Pancreas (tissue), 10 donors: ENCODE results near the gene CDC14B. TPM values are rescaled to one million over a fixed set of nuclear protein-coding genes. Genes with fewer than 3 reads are reported as not detected.
A peak's percentile ranks its signal among the peaks of the same experiment; 100 is the strongest.

Experiments
- ATAC-seq, 4 donors: fragments of 200-7000 bp; cut with Tn5 transposase; one replicate each; pipeline versions ENCODE4 v1.8.0 to v1.9.1; 2020; ENCODE audit warnings: mild to moderate bottlenecking in 4 of 4, moderate library complexity in 4 of 4
- DNase-seq, 6 donors: peaks; one replicate each; pipeline ENCODE4 v3.0.0-alpha.2; 2020
- FAIRE-seq: peaks from 2 replicates; lab custom pipeline; 2012; peaks lifted over from hg19 to GRCh38; lab: Jason Lieb, UNC
- H3K27ac ChIP-seq, 4 donors: fragments of 200-600 bp; sonication (generic); 1 replicate in 3 of 4; 2 replicates in 1 of 4; pipeline versions ENCODE4 v1.5.0 to v1.8.0; 2020
- H3K27me3 ChIP-seq, 4 donors: fragments of 200-600 bp; one replicate each; pipeline ENCODE4 v1.8.0; 2021
- H3K36me3 ChIP-seq, 3 donors: fragments of 200-600 bp; sonication (generic) in 1 of 3; one replicate each; pipeline versions ENCODE4 v1.5.0 to v1.8.0; 2020 to 2021
- H3K4me1 ChIP-seq, 3 donors: fragments of 200-600 bp; one replicate each; pipeline ENCODE4 v1.8.0; 2021
- H3K4me3 ChIP-seq, 4 donors: fragments of 200-600 bp; sonication (generic) in 2 of 4; one replicate each; pipeline versions ENCODE4 v1.5.0 to v1.8.0; 2020 to 2021
- H3K9me3 ChIP-seq, 4 donors: fragments of 200-600 bp; one replicate each; pipeline ENCODE4 v1.8.0; 2021
- CTCF ChIP-seq, 4 donors: fragments of 200-600 bp; sonication (generic) in 3 of 4; IDR thresholded peaks; one replicate each; pipeline versions ENCODE4 v1.5.0 to v1.8.0; 2021; ENCODE audit warnings: antibody characterized with exemption in 4 of 4
- WGBS, 2 donors: extraction: QIAGEN DNeasy Blood & Tissue Kit; methylation state at CpG; one replicate each; pipeline ENCODE4 v1.1.7; 2013; 5-methylcytosine and 5-hydroxymethylcytosine counted together
- intact Hi-C, 3 donors: fragments of 100-400 bp; cut with DNase I; formaldehyde crosslinking; loops; one replicate each; pipeline versions ENCODE4 v1.11.1 to v1.14.2; 2022
- polyA plus RNA-seq, 2 donors: library from polyadenylated mRNA; stranded (reverse); fragments of 200-250 nt; gene quantifications; one replicate each; pipeline ENCODE4 v1.2.3, GENCODE V29; 2013
- total RNA-seq, 6 donors: library from RNA; stranded (reverse); fragmentation: NEBNext Ultra II Directional in 4 of 6; extraction: Animal tissue kit (Norgen Biotek cat#: 25700) in 4 of 6; gene quantifications; one replicate each; pipeline versions ENCODE4 v1.2.1 to v1.2.4, GENCODE V29; 2021 to 2023
- donor health status: healthy with polysubstance abuse.
- donor health status: DM: no; HTN: no; CAD: no; lungs with moderate emphysema.
- donor health status: DM: no; HTN: no; CAD: no.
- donor health status: control.
- donor health status: control.
- donor health status: Bipolar disorder and iron deficiency.
- donor health status: DM: yes; HTN: yes; CAD: no.
- donor health status: DM: no; HTN: no; CAD: no.
- donor health status: DM: no; HTN: no; CAD: no.
- donor health status: DM: yes; HTN: yes; CAD: no.

Gene CDC14B
- total and polyA plus RNA-seq, 8 donors, result 4.6 to 19.3 (median 11.4) TPM

DNA sequence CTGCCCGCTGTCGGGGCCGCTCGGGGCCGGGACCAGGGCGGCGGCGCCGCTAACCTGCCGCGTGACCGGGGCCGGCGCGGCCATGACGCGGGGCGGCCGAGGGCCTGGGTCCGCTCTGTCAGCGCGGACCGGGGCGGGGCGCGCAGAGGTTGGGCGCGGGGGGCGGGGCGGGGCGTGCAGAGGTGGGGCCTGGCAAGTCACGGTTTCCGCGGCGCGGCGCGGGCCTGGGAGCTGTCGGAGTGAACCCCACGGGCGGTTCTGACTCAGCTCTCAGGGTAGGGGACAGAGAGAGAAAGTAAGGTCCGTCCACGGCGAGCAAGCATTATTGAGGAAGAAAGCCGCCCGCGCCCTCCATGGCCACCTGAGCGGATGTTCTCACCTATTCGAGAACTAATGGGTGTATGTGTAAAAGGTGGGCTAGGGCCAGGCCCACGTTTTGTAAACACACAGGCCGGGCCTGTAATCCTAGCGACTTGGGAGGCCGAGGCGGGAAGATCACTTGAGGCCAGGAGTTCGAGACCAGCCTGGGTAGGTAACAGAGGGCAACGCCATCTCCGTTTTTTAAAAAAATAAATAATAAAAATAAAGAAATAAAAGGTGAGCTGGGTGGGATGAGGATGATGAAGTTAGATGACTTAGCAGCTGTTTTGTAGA lies 35.7 kb upstream of the CDC14B start, which contains the start of gene PRXL2C:
PRXL2C (minus strand) TSS at position 120 of the 654 bp plus-strand sequence; CDS start at position 84, 36 bp downstream.
- peak within 1 kb of the TSS; percentile 49 to 72 (median 60) for H3K4me3 ChIP-seq
- intact Hi-C loops, result no loop called here
- H3K4me1 ChIP-seq, result peaks cover 0 to 9% (median 7%) of the 10 kb centered on the region in 3 donors
- no peaks in the 10 kb centered on the region for H3K27me3 ChIP-seq
- FAIRE-seq, result no peak
- H3K27ac ChIP-seq, result peak within 1 kb of the TSS; percentile 90 to 95 (median 92)
- peaks cover 0 to 9% (median 0%) of the 10 kb centered on the region in 3 donors for H3K36me3 ChIP-seq
- ATAC-seq, result peak; percentile 80 to 87 (median 87)
- DNase-seq, result peak; percentile 78 to 92 (median 84)
- no peak for TF ChIP-seq CTCF (IDR thresholded peaks at IDR 0.05)
- no peaks in the 10 kb centered on the region for H3K9me3 ChIP-seq
- WGBS, 2 donors, result 2 to 4% methylated on average over 51 to 57 of the region's 57 CpGs

GRCh38 chr9:96654450-96655197 lies 35.0 kb upstream of the CDC14B start:
- FAIRE-seq (no peak), ATAC-seq (peak; percentile 77 to 86 (median 80)), DNase-seq (peak; percentile 70 to 85 (median 78))
- Histone ChIP-seq H3K9me3 (no peaks in the 10 kb centered on the region), H3K27me3 (no peaks in the 10 kb centered on the region), H3K36me3 (peaks cover 0 to 12% (median 0%) of the 10 kb centered on the region in 3 donors), H3K27ac (peak overlapping the region; percentile 90 to 95 (median 92)), H3K4me3 (peak overlapping the region; percentile 49 to 72 (median 60)), H3K4me1 (peaks cover 0 to 9% (median 7%) of the 10 kb centered on the region in 3 donors)
- 0 to 1% methylated on average over 45 to 74 of the region's 74 CpGs for WGBS, 2 donors
- intact Hi-C loops, result no loop called here
- TF ChIP-seq CTCF (IDR thresholded peaks at IDR 0.05), result no peak

DNA sequence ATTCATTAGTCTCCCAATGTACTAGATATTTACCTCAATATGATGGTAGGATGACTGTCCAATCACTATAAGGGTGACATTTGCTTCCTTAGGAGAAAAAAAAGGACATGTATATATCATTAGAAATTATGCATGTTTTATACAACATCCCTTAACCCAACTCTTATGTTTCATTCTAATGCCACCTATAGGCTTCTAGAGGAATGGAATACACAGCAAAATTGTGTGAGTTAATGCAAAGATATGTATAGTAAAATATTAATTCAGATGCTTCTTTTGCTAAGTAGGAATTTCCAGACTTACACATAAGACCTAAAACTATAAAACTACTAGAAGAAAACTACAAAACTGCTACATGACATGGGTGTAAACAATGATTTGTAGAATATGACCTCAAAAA lies 32.0 kb upstream of the CDC14B start:
- no peaks in the 10 kb centered on the region for H3K9me3 ChIP-seq
- FAIRE-seq, result no peak
- peaks cover 0 to 9% (median 7%) of the 10 kb centered on the region in 3 donors for H3K4me1 ChIP-seq
- peaks cover 0 to 12% (median 0%) of the 10 kb centered on the region in 3 donors for H3K36me3 ChIP-seq
- no peak overlapping the region for H3K4me3 ChIP-seq
- H3K27ac ChIP-seq, result no peak overlapping the region
- no peak for DNase-seq
- intact Hi-C loops, result no loop called here
- H3K27me3 ChIP-seq, result no peaks in the 10 kb centered on the region
- TF ChIP-seq CTCF (IDR thresholded peaks at IDR 0.05), result no peak
- no peak for ATAC-seq

DNA sequence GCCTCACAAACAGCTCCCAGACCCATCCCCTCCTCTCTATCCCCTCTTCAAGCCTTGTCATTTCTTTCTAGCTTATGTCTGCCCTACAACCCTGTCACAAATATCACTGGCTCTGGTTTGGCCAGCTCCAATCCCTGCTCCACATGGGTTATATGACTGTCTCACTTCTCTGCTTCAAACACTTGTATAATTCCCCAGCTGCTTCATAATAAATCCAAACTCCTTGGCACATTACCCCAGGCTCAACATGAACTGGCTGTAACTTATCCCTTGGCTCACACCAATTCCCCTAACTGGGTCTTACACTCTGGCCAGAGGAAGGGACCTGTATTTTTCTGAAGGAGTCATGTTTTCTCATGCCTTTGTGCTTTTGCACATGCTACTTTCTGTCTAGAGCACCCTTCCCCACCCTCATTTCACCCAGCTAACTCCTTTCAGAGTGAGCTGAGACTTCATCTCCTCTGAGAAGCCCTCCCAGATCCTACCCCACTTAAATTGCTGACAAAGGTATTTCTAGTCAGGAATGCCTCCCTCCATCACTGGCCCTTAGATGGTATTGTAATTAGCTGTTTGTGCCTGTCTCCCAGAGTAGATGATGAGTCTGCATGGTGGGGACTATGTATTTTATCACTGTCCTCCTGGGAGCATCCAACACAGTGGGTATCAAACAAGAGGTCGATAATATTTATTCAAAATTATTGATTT lies 30.1 kb upstream of the CDC14B start:
- no peak for ATAC-seq

More for the DNA sequence above, 30.1 kb upstream of the CDC14B start:
- H3K27me3 ChIP-seq, result no peaks in the 10 kb centered on the region
- H3K36me3 ChIP-seq, result peaks cover 0 to 12% (median 0%) of the 10 kb centered on the region in 3 donors
- H3K4me3 ChIP-seq, result no peak overlapping the region
- H3K27ac ChIP-seq, result no peak overlapping the region
- no peak for TF ChIP-seq CTCF (IDR thresholded peaks at IDR 0.05)
- H3K9me3 ChIP-seq, result no peaks in the 10 kb centered on the region
- 14 to 34% methylated on average over 1 of the region's 1 CpG for WGBS, 2 donors
- intact Hi-C loops, result no loop called here
- DNase-seq, result no peak
- H3K4me1 ChIP-seq, result peaks cover 0 to 9% (median 7%) of the 10 kb centered on the region in 3 donors
- no peak for FAIRE-seq
